ENCODE measurements around the gene OCA2.
"Not testable (repeated sequence)": the region's sequence is repeated elsewhere in the genome, so short reads cannot be mapped to it uniquely, and the experiment has no call there.

Gene OCA2

GRCh38 chr15:27866505-27867165 is 232.5 kb downstream of the OCA2 start:
- DNase-seq, result no peak

- no peak for DNase-seq
These were observed 233.2 kb downstream of the OCA2 start for GRCh38 chr15:27865926-27866325.

GRCh38 chr15:27865323-27865922 is 233.7 kb downstream of the OCA2 start:
- DNase-seq, result no peak

GRCh38 chr15:27864719-27865118 is 234.4 kb downstream of the OCA2 start:
- DNase-seq, result no peak

DNA sequence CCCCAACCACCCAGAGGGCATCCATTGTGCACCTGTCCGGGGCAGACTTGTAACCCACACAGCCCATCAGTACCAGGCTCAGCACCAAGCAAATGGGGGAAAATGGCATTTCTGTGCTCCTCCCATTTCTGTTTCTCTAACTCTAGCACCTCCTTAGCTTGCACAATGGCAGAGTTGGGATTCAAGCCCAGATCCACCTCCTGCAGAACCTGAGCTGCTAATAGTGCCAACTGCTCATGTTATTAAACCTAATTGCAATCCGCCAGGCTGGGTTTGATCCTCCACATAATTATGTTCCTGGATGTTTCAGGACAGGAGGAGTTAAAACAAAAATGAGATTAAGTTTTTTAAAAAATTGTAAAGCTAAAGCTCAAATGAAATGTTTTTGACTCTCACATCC is 235.0 kb downstream of the OCA2 start:
- no peak for DNase-seq

- no peak for DNase-seq
These were observed 236.1 kb downstream of the OCA2 start for GRCh38 chr15:27863000-27863399.

DNA sequence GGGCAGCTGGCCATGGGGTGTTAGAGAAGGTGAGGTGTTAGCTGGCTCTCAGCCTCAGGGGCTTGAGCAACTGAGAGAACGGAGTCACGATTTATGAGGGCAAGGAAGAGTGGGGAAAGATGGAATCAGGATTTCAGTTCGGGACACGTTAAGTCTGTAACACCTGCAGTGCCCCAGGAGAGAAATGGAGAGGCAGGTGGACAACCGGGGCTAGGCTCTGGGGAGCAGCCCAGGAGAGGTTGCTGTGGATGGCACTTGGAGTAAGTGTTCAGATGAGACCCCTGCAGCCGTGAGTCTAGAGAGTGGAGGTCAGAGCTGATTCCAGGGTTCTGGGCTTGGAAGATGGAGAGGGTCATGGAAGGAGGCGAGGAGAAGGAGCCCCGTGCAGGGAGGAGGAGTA is 237.9 kb downstream of the OCA2 start:
- no peak for DNase-seq

DNA sequence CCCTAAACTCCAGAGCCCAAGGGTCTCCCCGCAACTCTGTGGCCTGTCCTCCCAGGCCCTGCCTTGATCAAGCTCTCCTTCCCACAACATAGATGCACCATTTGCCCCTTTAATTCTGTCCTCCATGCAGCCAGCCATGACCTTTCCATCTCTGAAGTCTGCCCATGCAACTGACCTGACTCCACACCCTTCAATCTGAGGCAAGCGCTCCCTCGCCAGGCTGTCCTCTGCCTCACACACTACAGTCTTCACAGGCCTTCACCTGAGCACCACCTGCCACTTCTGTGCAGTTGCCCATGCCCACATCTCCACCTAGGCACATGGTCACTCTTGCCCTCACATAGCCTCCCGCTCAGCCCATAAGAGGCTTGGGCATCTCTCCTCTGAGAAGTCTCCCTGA is 244.0 kb downstream of the OCA2 start:
- DNase-seq, result no peak

DNA sequence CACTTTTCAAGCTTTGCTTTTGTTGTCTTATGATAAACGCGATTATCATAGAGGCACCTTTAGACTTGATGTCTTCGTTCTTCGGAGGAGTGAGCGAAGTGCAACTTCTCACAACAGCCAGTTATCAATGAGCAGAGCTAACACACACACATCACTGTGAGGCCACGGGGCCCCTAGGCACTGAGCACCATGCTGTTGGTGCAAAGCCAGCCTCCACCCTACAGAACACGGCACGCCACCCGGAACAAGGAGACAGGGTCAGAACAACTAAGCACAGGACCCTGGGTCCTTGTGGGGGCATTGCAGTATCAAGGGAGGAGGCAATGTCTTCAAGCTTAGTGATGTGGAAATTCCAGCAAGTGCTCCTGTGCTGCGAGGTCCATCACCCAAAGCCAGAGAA is 244.5 kb downstream of the OCA2 start:
- DNase-seq, result no peak

DNA sequence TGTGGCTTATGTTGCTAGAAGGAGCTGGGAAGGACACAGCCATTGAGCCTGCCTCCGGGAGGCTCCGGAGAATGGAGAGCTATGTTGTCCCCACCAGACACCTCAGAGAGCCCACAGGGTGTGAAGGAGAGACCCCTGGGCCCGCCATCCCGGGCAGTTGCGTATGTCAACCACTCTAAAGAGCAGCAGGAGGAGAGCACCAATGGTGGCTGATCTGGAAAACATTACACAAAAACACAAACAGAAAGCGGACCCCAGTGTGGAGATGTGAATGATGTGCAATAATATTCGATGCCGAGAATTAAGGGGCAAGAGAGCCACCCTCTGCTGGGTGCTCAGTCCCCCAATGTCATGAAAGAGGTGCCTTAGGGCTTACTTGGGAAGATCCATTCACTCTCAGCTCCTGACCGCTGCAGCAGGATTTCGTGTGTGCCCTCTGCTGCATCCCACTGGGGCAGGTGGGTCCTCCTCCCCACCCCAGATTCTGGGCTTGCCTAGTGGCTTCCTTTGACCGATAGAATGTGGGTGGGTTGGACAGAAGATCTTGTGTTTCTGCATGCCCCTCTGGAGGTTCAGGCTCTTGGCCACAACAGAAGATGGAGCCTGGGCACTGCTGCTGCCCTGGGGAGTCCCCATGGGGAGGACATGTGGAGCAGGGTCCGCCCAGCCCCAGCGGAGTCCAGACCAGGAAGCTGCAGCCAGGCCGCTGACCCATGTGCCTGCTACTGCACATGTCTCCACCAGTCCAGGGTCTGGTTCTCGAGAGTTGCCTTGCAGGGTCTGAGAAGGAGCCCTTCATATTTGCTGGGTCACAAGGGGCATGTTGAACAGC is 245.3 kb downstream of the OCA2 start:
- no peak for DNase-seq

GRCh38 chr15:27851858-27852210 is 247.3 kb downstream of the OCA2 start:
- DNase-seq, result no peak

- DNase-seq, result no peak
These were observed 247.9 kb downstream of the OCA2 start for GRCh38 chr15:27850981-27851857.

DNA sequence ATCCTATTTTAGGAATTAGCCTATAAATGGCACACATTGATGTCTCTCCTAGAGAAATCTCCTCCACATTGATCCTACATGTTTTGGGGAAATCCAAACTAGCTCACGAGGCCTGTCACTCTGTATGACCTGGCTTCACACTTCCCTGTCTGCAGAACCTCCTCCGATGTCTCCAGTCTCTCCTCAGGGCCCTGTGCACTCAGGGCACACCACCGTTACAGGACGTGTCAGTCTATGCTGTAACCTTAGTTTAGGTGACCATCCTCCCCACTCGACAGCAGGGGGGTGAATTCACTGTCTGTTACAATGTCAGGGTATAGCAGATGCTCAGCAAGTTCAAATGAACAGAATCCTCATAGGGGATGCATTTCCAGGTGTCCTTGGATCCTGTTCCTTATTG is 249.1 kb downstream of the OCA2 start:
- DNase-seq, result no peak

DNA sequence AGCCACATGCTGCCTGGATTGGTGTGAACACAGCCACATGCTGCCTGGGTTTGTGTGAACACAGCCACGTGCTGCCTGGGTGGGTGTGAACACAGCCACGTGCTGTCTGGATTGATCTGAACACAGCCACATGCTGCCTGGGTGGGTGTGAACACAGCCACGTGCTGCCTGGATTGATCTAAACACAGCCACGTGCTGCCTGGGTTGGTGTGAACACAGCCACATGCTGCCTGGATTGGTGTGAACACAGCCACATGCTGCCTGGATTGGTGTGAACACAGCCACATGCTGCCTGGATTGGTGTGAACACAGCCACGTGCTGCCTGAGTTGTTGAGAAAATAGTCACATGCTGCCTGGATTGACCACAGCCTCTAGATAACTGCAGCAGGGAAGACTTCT is 250.2 kb downstream of the OCA2 start:
- not testable (repeated sequence) for DNase-seq

DNA sequence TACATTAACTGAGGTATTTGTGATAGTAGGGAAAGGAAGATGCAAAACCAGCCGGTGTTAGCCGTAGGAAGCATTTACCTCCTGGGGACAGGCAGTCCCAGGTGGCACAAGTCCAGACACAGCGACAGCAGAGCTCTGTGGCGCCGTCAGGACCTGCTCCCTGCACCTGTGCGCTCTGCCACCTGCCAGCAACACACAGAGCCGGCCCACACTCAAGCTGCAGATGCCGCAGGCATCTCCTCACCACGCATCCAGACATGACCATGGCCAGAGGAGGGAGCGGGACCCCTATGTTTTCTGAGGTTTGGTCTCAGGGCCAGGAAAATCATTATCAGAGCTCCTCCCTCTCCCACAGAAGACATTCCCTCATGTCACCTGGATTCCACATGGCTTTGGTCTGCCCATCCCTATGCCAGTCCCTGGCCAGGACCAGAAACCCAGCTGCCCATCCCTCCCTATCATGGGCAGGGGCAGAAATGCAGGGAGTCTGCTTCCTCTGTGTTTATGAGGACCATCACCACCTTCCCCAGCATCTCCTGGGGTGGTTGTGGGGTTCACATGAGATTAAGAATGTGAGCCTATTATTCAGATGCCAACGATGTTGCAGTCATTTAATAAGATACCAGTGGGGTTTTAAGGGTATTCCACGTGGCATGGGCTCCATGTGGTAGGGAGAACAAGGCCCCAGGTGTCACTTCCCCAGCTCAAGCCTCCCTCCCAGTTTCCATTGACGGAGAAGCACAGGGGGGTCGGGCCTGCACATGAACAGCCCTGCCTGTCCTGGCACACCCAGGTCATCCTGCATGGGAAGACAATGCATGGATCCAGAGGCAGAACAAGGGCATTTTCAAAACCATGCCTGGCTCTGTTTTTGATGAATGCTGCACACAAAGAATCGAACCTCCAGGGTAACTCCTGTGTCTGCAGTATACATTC is 251.1 kb downstream of the OCA2 start:
- no peak for DNase-seq

GRCh38 chr15:27846722-27847395 is 252.3 kb downstream of the OCA2 start:
- no peak for DNase-seq

GRCh38 chr15:27845535-27846369 is 253.4 kb downstream of the OCA2 start:
- DNase-seq, result no peak

DNA sequence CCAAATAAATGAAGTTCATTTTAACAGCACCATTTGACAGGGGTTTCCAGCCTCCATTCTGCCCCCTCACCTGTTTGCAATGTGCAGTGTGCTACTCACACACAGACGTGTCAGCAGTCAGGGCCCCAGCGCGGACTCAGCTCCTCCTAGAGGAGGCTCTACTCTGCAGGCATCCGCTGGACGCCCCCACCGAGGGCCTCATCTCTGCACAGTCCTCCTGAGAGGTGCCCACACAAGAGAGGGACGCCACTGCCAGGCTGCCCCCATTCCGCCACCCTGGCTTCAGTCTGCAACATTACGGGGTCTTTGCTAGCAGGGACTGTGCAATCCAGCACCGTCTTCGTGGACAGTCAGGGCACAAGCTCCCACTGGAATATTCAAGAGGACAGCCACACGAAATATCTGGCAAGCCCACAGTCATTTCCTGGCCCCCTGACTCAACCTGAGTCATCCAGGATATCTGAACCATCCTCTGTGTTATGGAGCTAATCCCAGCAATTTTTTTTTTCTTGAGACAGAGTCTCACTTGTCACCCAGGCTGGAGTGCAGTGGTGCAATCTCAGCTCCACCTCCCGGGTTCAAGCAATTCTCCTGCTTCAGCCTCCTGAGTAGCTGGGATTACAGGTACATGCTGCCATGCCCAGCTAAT is 255.0 kb downstream of the OCA2 start:
- DNase-seq, result no peak

DNA sequence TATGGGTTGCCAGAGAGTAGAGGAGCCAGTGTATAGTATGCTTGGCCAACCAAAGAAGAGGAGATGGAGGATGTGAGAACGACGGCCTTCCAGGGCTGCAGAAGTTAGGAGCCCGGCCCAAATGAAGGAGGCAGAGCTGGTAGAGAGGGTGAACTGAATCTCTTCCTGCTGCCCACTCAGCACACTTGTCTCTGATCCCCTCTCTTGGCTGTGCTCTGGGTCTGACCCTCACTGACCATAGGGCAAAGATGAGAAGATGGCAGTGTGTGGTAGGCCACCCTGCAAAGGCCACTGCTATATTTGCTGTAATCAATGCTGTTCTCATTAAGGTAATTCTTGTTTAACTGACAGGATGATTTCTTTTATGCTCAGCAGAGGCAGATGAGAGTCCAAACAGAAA is 256.0 kb downstream of the OCA2 start:
- no peak for DNase-seq

- DNase-seq, result no peak
These were observed 256.6 kb downstream of the OCA2 start for GRCh38 chr15:27842526-27842925.
